ENCODE data around the gene SPACA9. TPM values are rescaled to one million over a fixed set of nuclear protein-coding genes. Genes with fewer than 3 reads are reported as not detected.

Gene SPACA9
- total RNA-seq, 3 donors from 2014 or later: 1.6 to 6.9 (median 2.5) TPM

- intact Hi-C loops (cut with DNase I, micrococcal nuclease): no loop called here
- no peak for DNase-seq
- Histone ChIP-seq H3K4me3 (no peak overlapping the region), H3K4me1 (ENCODE audit: low read depth) (no peaks in the 10 kb centered on the region), H3K9me3 (no peaks in the 10 kb centered on the region), H3K36me3 (ENCODE audit: low read depth) (no peaks in the 10 kb centered on the region)
- TF ChIP-seq CTCF (IDR thresholded peaks at IDR 0.05): no peak
- ATAC-seq: no peak
These were observed 52.6 kb downstream of the SPACA9 start for GRCh38 chr9:132931178-132931735.

- H3K9me3 ChIP-seq: no peaks in the 10 kb centered on the region
- H3K36me3 ChIP-seq (ENCODE audit: low read depth): no peaks in the 10 kb centered on the region
- TF ChIP-seq CTCF (IDR thresholded peaks at IDR 0.05): no peak
- H3K4me3 ChIP-seq: no peak overlapping the region
- no peak for ATAC-seq
- no peaks in the 10 kb centered on the region for H3K4me1 ChIP-seq (ENCODE audit: low read depth)
- intact Hi-C loops (cut with DNase I, micrococcal nuclease): no loop called here
- DNase-seq: no peak
These were observed 56.3 kb downstream of the SPACA9 start for GRCh38 chr9:132935026-132935425.

- H3K4me1 ChIP-seq (ENCODE audit: low read depth): peaks cover 2% of the 10 kb centered on the region
- intact Hi-C loops (cut with DNase I, micrococcal nuclease): no loop called here
- ATAC-seq (no peak), DNase-seq (no peak)
- H3K4me3 ChIP-seq: no peak overlapping the region
- H3K9me3 ChIP-seq: no peaks in the 10 kb centered on the region
- no peak for TF ChIP-seq CTCF (IDR thresholded peaks at IDR 0.05)
- H3K36me3 ChIP-seq (ENCODE audit: low read depth): no peaks in the 10 kb centered on the region
These were observed 58.8 kb downstream of the SPACA9 start for GRCh38 chr9:132937463-132937901.

GRCh38 chr9:132939169-132939568 is 60.5 kb downstream of the SPACA9 start:
- peaks cover 13% of the 10 kb centered on the region for H3K4me1 ChIP-seq (ENCODE audit: low read depth)
- ATAC-seq (no peak), DNase-seq (no peak)
- no peak for TF ChIP-seq CTCF (IDR thresholded peaks at IDR 0.05)
- H3K9me3 ChIP-seq: no peaks in the 10 kb centered on the region
- H3K36me3 ChIP-seq (ENCODE audit: low read depth): no peaks in the 10 kb centered on the region
- intact Hi-C loops (cut with DNase I, micrococcal nuclease): no loop called here
- no peak overlapping the region for H3K4me3 ChIP-seq

Other genes with a start within 250 kb of the SPACA9 start
- gene DDX31, start 208.9 kb upstream of the SPACA9 start, total RNA-seq: 10 to 100 TPM in 1 of 3 donors, 1 to 10 TPM in 2; 8.7 to 11.2 (median 9.5) TPM
- gene GTF3C4, start 208.4 kb upstream of the SPACA9 start, total RNA-seq: 10 to 100 TPM; 10.5 to 16.6 (median 11.4) TPM
- 1 to 10 TPM in 1 of 3 donors, under 1 TPM in 1, not detected in 1; 0.96 to 2.0 TPM for gene AK8, start 614 bp upstream of the SPACA9 start, total RNA-seq
- 10 to 100 TPM; 34.6 to 53.4 (median 52.3) TPM for gene TSC1, start 65.7 kb downstream of the SPACA9 start, total RNA-seq
- gene GFI1B, start 99.8 kb downstream of the SPACA9 start, total RNA-seq: 1 to 10 TPM; 1.4 to 2.6 (median 1.5) TPM
- gene GTF3C5, start 152.1 kb downstream of the SPACA9 start, total RNA-seq: 10 to 100 TPM; 45.8 to 53.6 (median 52.2) TPM
- gene CEL, start 183.1 kb downstream of the SPACA9 start, total RNA-seq: 1 to 10 TPM in 2 of 3 donors, under 1 TPM in 1; 0.87 to 1.6 (median 1.4) TPM
- 10 to 100 TPM; 38.3 to 59.4 (median 44.2) TPM for gene RALGDS, start 242.3 kb downstream of the SPACA9 start, total RNA-seq